HepG2 (cell line): ENCODE results near the gene CYTH1. TPM values are rescaled to one million over a fixed set of nuclear protein-coding genes. Genes with fewer than 3 reads are reported as not detected.
A peak's percentile ranks its signal among the peaks of the same experiment; 100 is the strongest.

Experiments
- ATAC-seq: fragments of 200-7000 bp; cut with Tn5 transposase; 3 replicates; pipeline ENCODE4 v1.9.1; 2020; ENCODE audit warnings: mild to moderate bottlenecking, moderate library complexity
- BruUV-seq: library from RNA; stranded (reverse); fragments of 400-500 nt; replicated peaks from 2 replicates; lab custom pipeline; 2021; lab: Mats Ljungman, UMichigan
- CTCF ChIA-PET: fragments of 300-600 bp; formaldehyde crosslinking; extraction: SDS; loops from one replicate; lab custom pipeline; 2021; ENCODE audit warnings: low total read pairs, inconsistent platforms, low intra/inter-chr PET ratio; lab: Yijun Ruan, JAX
- POLR2A ChIA-PET: fragments of 350-600 bp; sonication (Branson Sonifier 250); formaldehyde crosslinking; loops from one replicate; lab custom pipeline; 2020; ENCODE audit warnings: antibody characterized with exemption, inconsistent platforms; lab: Yijun Ruan, JAX
- DNase-seq: peaks from one replicate; pipeline ENCODE4 v3.0.0-alpha.2; 2015; ENCODE audit warnings: low spot score
- FAIRE-seq: peaks from 3 replicates; lab custom pipeline; 2011; peaks lifted over from hg19 to GRCh38; lab: Jason Lieb, UNC
- H2AFZ ChIP-seq: one replicate; pipeline ENCODE4 v1.6.1; 2011; ENCODE audit warnings: low read length, inconsistent platforms
- H3K27ac ChIP-seq: fragments of 300-600 bp; 3 replicates; pipeline ENCODE4 v1.8.0; 2011; ENCODE audit warnings: mixed run types, mild to moderate bottlenecking, mixed read lengths, low read length, inconsistent platforms; ENCODE audit not compliant: insufficient read depth; ENCODE audit errors: extremely low read length
- H3K27me3 ChIP-seq, 2 experiments: fragments of 200-600 bp in 1 of 2; 2 replicates in 1 of 2; 3 replicates in 1 of 2; pipeline versions ENCODE4 v1.6.0 to v1.8.0; 2011; ENCODE audit warnings: low read length in 2 of 2, mild to moderate bottlenecking in 2 of 2, moderate library complexity in 2 of 2, inconsistent platforms in 1 of 2; ENCODE audit not compliant: insufficient read depth in 2 of 2, control insufficient read depth in 1 of 2
- H3K36me3 ChIP-seq, 2 experiments: fragments of 200-600 bp in 1 of 2; replicated peaks in 1 of 2; 2 replicates in 1 of 2; 3 replicates in 1 of 2; pipeline versions ENCODE4 v1.5.1 to v1.8.0; 2011; ENCODE audit warnings: low read length in 2 of 2, inconsistent platforms in 1 of 2; ENCODE audit not compliant: insufficient read depth in 2 of 2, control insufficient read depth in 1 of 2
- H3K4me1 ChIP-seq: 2 replicates; pipeline ENCODE4 v1.5.1; 2012; ENCODE audit warnings: low read length, inconsistent platforms; ENCODE audit not compliant: insufficient read depth
- H3K4me2 ChIP-seq: 2 replicates; pipeline ENCODE4 v1.6.0; 2011; ENCODE audit warnings: low read depth, low read length, inconsistent platforms
- H3K4me3 ChIP-seq, 3 experiments: fragments of 200-600 bp in 1 of 3; sonication (generic), shearing (Covaris generic) in 1 of 3; replicated peaks in 1 of 3; 2 replicates each; pipeline ENCODE4 v1.5.1; 2011 to 2016; ENCODE audit warnings: low read length in 3 of 3, inconsistent platforms in 2 of 3, low read depth in 2 of 3, mild to moderate bottlenecking in 2 of 3, control low read depth in 1 of 3, mixed read lengths in 1 of 3; ENCODE audit not compliant: insufficient read depth in 1 of 3
- H3K79me2 ChIP-seq: one replicate; pipeline ENCODE4 v1.6.1; 2011; ENCODE audit warnings: low read length, inconsistent platforms; ENCODE audit not compliant: insufficient read depth
- H3K9ac ChIP-seq: 2 replicates; pipeline ENCODE4 v1.6.0; 2011; ENCODE audit warnings: mild to moderate bottlenecking, low read depth, low read length, inconsistent platforms; ENCODE audit not compliant: insufficient read depth
- H3K9me3 ChIP-seq: 2 replicates; pipeline ENCODE4 v1.5.1; 2012; ENCODE audit warnings: mild to moderate bottlenecking, low read length
- H4K20me1 ChIP-seq: 2 replicates; pipeline ENCODE4 v1.6.0; 2011; ENCODE audit warnings: inconsistent platforms, mild to moderate bottlenecking, low read length, moderate library complexity; ENCODE audit not compliant: insufficient read depth
- ATF7 ChIP-seq, 2 experiments: fragments of 450-650 bp in 1 of 2; sonication (generic) in 1 of 2; formaldehyde crosslinking in 1 of 2; IDR thresholded peaks; 2 replicates each; pipeline versions ENCODE4 v1.4.0 to v1.6.1; 2016 to 2020; ENCODE audit warnings: antibody characterized with exemption in 1 of 2, mild to moderate bottlenecking in 1 of 2, missing genetic modification reagents in 1 of 2
- GABPA ChIP-seq, 2 experiments: IDR thresholded peaks; 2 replicates each; pipeline ENCODE4 v1.6.1; 2011 to 2016; ENCODE audit warnings: low read depth in 2 of 2, low read length in 1 of 2, missing biosample characterization in 1 of 2, missing genetic modification characterization in 1 of 2
- ZBTB38 ChIP-seq: sonication (generic); formaldehyde crosslinking; IDR thresholded peaks from 2 replicates; pipeline ENCODE4 v1.5.1; 2020; ENCODE audit warnings: mild to moderate bottlenecking, missing genetic modification reagents
- ZNF235 ChIP-seq: sonication (generic); formaldehyde crosslinking; IDR thresholded peaks from 2 replicates; pipeline ENCODE4 v1.8.1; 2023; ENCODE audit warnings: mild to moderate bottlenecking, missing genetic modification reagents, borderline replicate concordance
- ZNF691 ChIP-seq: sonication (generic); formaldehyde crosslinking; IDR thresholded peaks from 2 replicates; pipeline ENCODE4 v1.4.0; 2020; ENCODE audit warnings: missing genetic modification reagents, low read depth, mild to moderate bottlenecking, borderline replicate concordance
- ZNF776 ChIP-seq: sonication (generic); formaldehyde crosslinking; IDR thresholded peaks from 2 replicates; pipeline ENCODE4 v1.4.0; 2020; ENCODE audit warnings: mild to moderate bottlenecking, missing genetic modification reagents
- WGBS: methylation state at CpG from one replicate; pipeline ENCODE4 v1.1.6; 2017; ENCODE audit warnings: low lambda C conversion rate; 5-methylcytosine and 5-hydroxymethylcytosine counted together
- in situ Hi-C: cut with HindIII; loops from 2 replicates; pipeline ENCODE4 v1.10.0; 2017; ENCODE audit warnings: low pct_unique_long_range_greater_than_20kb; ENCODE audit not compliant: extremely low pct_ligation_motif_present
- intact Hi-C: fragments of 100-400 bp; cut with micrococcal nuclease; formaldehyde crosslinking; loops from one replicate; pipeline ENCODE4 v1.10.0; 2022; ENCODE audit not compliant: unreplicated experiment
- polyA plus RNA-seq, 8 experiments: library from polyadenylated mRNA; depleted of rRNA in 3 of 8; stranded (reverse) in 7 of 8; unstranded in 1 of 8; fragments of >200 nt; fragmentation: Illumina TruSeq in 4 of 8; extraction: Trizol in 4 of 8; gene quantifications; 2 replicates each; pipeline versions ENCODE4 v1.2.1 to v1.2.3, GENCODE V29; 2011 to 2016; ENCODE audit warnings: low read depth in 4 of 8, missing spikeins in 1 of 8, mixed read lengths in 1 of 8; ENCODE audit not compliant: insufficient read depth in 1 of 8
- total RNA-seq, 5 experiments: library from RNA; depleted of rRNA; stranded (reverse); fragments of >200 nt; fragmentation: Illumina TruSeq; extraction: Trizol; gene quantifications; 2 replicates each; pipeline ENCODE4 v1.2.3, GENCODE V29; 2016; ENCODE audit warnings: low read depth in 1 of 5

The CYTH1 gene
- total and polyA plus RNA-seq, 2 of the 13 experiments (the other 11 are each of a cell fraction or from before 2014, with no cell fraction given), result 20.1 to 48.9 TPM

- TF ChIP-seq ZNF691 (CRISPR knock-in tag), result no peak
- no peak for TF ChIP-seq GABPA (IDR thresholded peaks at IDR 0.05; ENCODE audit: low read depth, low read length)
- no peak for TF ChIP-seq GABPA (CRISPR knock-in tag; IDR thresholded peaks at IDR 0.05; ENCODE audit: low read depth)
- no peak for TF ChIP-seq ZNF235
- TF ChIP-seq, all 625 proteins: peak for 4
Observed at GRCh38 chr17:78759203-78759968, 22.7 kb downstream of the CYTH1 start (continued).

- no peaks in the 10 kb centered on the region for H3K36me3 ChIP-seq
- H3K4me2 ChIP-seq, result no peak overlapping the region
- no TSS peak for BruUV-seq
- peaks cover 83% of the 10 kb centered on the region for H3K4me1 ChIP-seq
- no peaks in the 10 kb centered on the region for H4K20me1 ChIP-seq
- 97% methylated on average over 13 of the region's 13 CpGs for WGBS
- H3K79me2 ChIP-seq, result peaks cover 78% of the 10 kb centered on the region
- no peaks in the 10 kb centered on the region for H3K27me3 ChIP-seq
- H3K9ac ChIP-seq, result no peak overlapping the region
- H3K27ac ChIP-seq, result peak overlapping the region; percentile 93
- H2AFZ ChIP-seq, result no peak overlapping the region
- H3K4me3 ChIP-seq, result no peak overlapping the region
- DNase-seq, result no peak
- CTCF ChIA-PET, result no interaction called here
- FAIRE-seq, result no peak
- POLR2A ChIA-PET, result no interaction called here
- ATAC-seq, result no peak
- intact Hi-C loops, result no loop called here
- H3K9me3 ChIP-seq, result no peaks in the 10 kb centered on the region
- TF ChIP-seq ZNF776 (CRISPR knock-in tag) (no peak), ATF7 (IDR thresholded peaks at IDR 0.05) (peak; percentile 93), ATF7 (CRISPR knock-in tag; IDR thresholded peaks at IDR 0.05) (no peak), ZBTB38 (peak; percentile 42; the same call in 1 of the 2 replicates)
- in situ Hi-C loops, result no loop called here
Observed at GRCh38 chr17:78753316-78754250, 28.5 kb downstream of the CYTH1 start.
